ENCODE results near the gene CNPY4. TPM values are rescaled to one million over a fixed set of nuclear protein-coding genes. Genes with fewer than 3 reads are reported as not detected.
"Not testable (repeated sequence)": the region's sequence is repeated elsewhere in the genome, so short reads cannot be mapped to it uniquely, and the experiment has no call there.

CNPY4 gene
- total and polyA plus RNA-seq, 5 donors, result 9.1 to 14.7 (median 12.3) TPM

GRCh38 chr7:100132126-100132525, 12.7 kb downstream of the CNPY4 start:
- intact Hi-C loops (cut with DNase I), result loop anchor here in 1 of 4 donors (5.0 kb wide), 1 partner anchor 85 kb away; the partner anchor contains the start of gene PVRIG
- Histone ChIP-seq H3K4me3 (ENCODE audit: low read length) (no peak overlapping the region), H3K27ac (ENCODE audit: low read length) (no peak overlapping the region), H3K4me1 (ENCODE audit: control insufficient read depth, insufficient read depth, low read length) (no peaks in the 10 kb centered on the region), H3K27me3 (ENCODE audit: control insufficient read depth, insufficient read depth) (no peaks in the 10 kb centered on the region), H3K9me3 (ENCODE audit: control insufficient read depth, low read length) (no peaks in the 10 kb centered on the region)
- ATAC-seq, result no peak
- DNase-seq, result peak in 1 of 3 donors; percentile 43
- whole genome bisulfite sequencing, result 62% methylated on average over 7 of the region's 7 CpGs

- Histone ChIP-seq H3K9me3 (ENCODE audit: control insufficient read depth, low read length) (no peaks in the 10 kb centered on the region), H3K27me3 (ENCODE audit: control insufficient read depth, insufficient read depth) (no peaks in the 10 kb centered on the region), H3K27ac (ENCODE audit: low read length) (no peak overlapping the region), H3K4me1 (ENCODE audit: control insufficient read depth, insufficient read depth, low read length) (no peaks in the 10 kb centered on the region), H3K4me3 (ENCODE audit: low read length) (no peak overlapping the region)
- ATAC-seq (peak; percentile 65 to 81), DNase-seq (peak in 2 of 3 donors; percentile 49 to 78)
- intact Hi-C loops (cut with DNase I), result loop anchor here in 1 of 4 donors (5.0 kb wide), 1 partner anchor 85 kb away; the partner anchor contains the start of gene PVRIG
- WGBS, result 20% methylated on average over 3 of the region's 3 CpGs
Measured at GRCh38 chr7:100132697-100133151, 13.3 kb downstream of the CNPY4 start.

GRCh38 chr7:100137851-100138760, 18.7 kb downstream of the CNPY4 start:
- intact Hi-C loops (cut with DNase I), result loop anchor here in 1 of 4 donors (5.0 kb wide), 1 partner anchor 74 kb away; no protein-coding TSS in a partner anchor
- H3K4me1 ChIP-seq (ENCODE audit: control insufficient read depth, insufficient read depth, low read length), result no peaks in the 10 kb centered on the region
- DNase-seq (no peak), ATAC-seq (no peak)
- no peaks in the 10 kb centered on the region for H3K27me3 ChIP-seq (ENCODE audit: control insufficient read depth, insufficient read depth)
- no peaks in the 10 kb centered on the region for H3K9me3 ChIP-seq (ENCODE audit: control insufficient read depth, low read length)
- 78% methylated on average over 13 of the region's 13 CpGs for WGBS
- no peak overlapping the region for H3K4me3 ChIP-seq (ENCODE audit: low read length)
- no peak overlapping the region for H3K27ac ChIP-seq (ENCODE audit: low read length)

GRCh38 chr7:100141555-100141949, 22.1 kb downstream of the CNPY4 start:
- no peaks in the 10 kb centered on the region for H3K27me3 ChIP-seq (ENCODE audit: control insufficient read depth, insufficient read depth)
- H3K27ac ChIP-seq (ENCODE audit: low read length), result no peak overlapping the region
- ATAC-seq (no peak), DNase-seq (no peak)
- H3K9me3 ChIP-seq (ENCODE audit: control insufficient read depth, low read length), result no peaks in the 10 kb centered on the region
- no peak overlapping the region for H3K4me3 ChIP-seq (ENCODE audit: low read length)
- intact Hi-C loops (cut with DNase I), result no loop called here
- no peaks in the 10 kb centered on the region for H3K4me1 ChIP-seq (ENCODE audit: control insufficient read depth, insufficient read depth, low read length)
- WGBS, result 62% methylated on average over 3 of the region's 3 CpGs

GRCh38 chr7:100142461-100142860, 23.0 kb downstream of the CNPY4 start:
- DNase-seq, result no peak
- intact Hi-C loops (cut with DNase I), result no loop called here
- no peak for ATAC-seq
- Histone ChIP-seq H3K27me3 (ENCODE audit: control insufficient read depth, insufficient read depth) (no peaks in the 10 kb centered on the region), H3K27ac (ENCODE audit: low read length) (no peak overlapping the region), H3K9me3 (ENCODE audit: control insufficient read depth, low read length) (no peaks in the 10 kb centered on the region), H3K4me3 (ENCODE audit: low read length) (no peak overlapping the region), H3K4me1 (ENCODE audit: control insufficient read depth, insufficient read depth, low read length) (no peaks in the 10 kb centered on the region)
- WGBS, result 92% methylated on average over 3 of the region's 3 CpGs

- 91% methylated on average over 4 of the region's 4 CpGs for WGBS
- H3K4me1 ChIP-seq (ENCODE audit: control insufficient read depth, insufficient read depth, low read length); H3K27me3 ChIP-seq (ENCODE audit: control insufficient read depth, insufficient read depth); H3K9me3 ChIP-seq (ENCODE audit: control insufficient read depth, low read length); intact Hi-C loops (cut with DNase I); H3K27ac ChIP-seq (ENCODE audit: low read length); DNase-seq; ATAC-seq; H3K4me3 ChIP-seq (ENCODE audit: low read length): not testable (repeated sequence)
Measured at GRCh38 chr7:100146350-100146749, 26.9 kb downstream of the CNPY4 start.

GRCh38 chr7:100147278-100147677, 27.8 kb downstream of the CNPY4 start:
- WGBS, result 98% methylated on average over 2 of the region's 2 CpGs
- Histone ChIP-seq H3K4me1 (ENCODE audit: control insufficient read depth, insufficient read depth, low read length) (no peaks in the 10 kb centered on the region), H3K9me3 (ENCODE audit: control insufficient read depth, low read length) (no peaks in the 10 kb centered on the region), H3K27me3 (ENCODE audit: control insufficient read depth, insufficient read depth) (no peaks in the 10 kb centered on the region), H3K27ac (ENCODE audit: low read length) (no peak overlapping the region), H3K4me3 (ENCODE audit: low read length) (no peak overlapping the region)
- intact Hi-C loops (cut with DNase I), result no loop called here
- ATAC-seq (no peak), DNase-seq (no peak)

- no peaks in the 10 kb centered on the region for H3K9me3 ChIP-seq (ENCODE audit: control insufficient read depth, low read length)
- WGBS, result 12% methylated on average over 14 of the region's 14 CpGs
- ATAC-seq (no peak), DNase-seq (no peak)
- H3K4me1 ChIP-seq (ENCODE audit: control insufficient read depth, insufficient read depth, low read length), result no peaks in the 10 kb centered on the region
- H3K4me3 ChIP-seq (ENCODE audit: low read length), result peak overlapping the region; percentile 46
- no peaks in the 10 kb centered on the region for H3K27me3 ChIP-seq (ENCODE audit: control insufficient read depth, insufficient read depth)
- peak overlapping the region; percentile 44 for H3K27ac ChIP-seq (ENCODE audit: low read length)
- intact Hi-C loops (cut with DNase I), result no loop called here
Measured at GRCh38 chr7:100148225-100148558, 28.8 kb downstream of the CNPY4 start.

- Histone ChIP-seq H3K27ac (ENCODE audit: low read length) (peak within 1 kb of the TSS; percentile 75), H3K4me1 (ENCODE audit: control insufficient read depth, insufficient read depth, low read length) (no peaks in the 10 kb centered on the region), H3K9me3 (ENCODE audit: control insufficient read depth, low read length) (no peaks in the 10 kb centered on the region), H3K27me3 (ENCODE audit: control insufficient read depth, insufficient read depth) (no peaks in the 10 kb centered on the region), H3K4me3 (ENCODE audit: low read length) (peak within 1 kb of the TSS; percentile 79)
- ATAC-seq (peak; percentile 99 to 100), DNase-seq (peak; percentile 99)
- under 1% methylated on average over 46 of the region's 46 CpGs for WGBS
- intact Hi-C loops (cut with DNase I), result no loop called here
Measured at GRCh38 chr7:100148559-100149328, 29.3 kb downstream of the CNPY4 start, which contains the start of gene LAMTOR4. LAMTOR4 (plus strand) TSS chr7:100148918; CDS start chr7:100148973, 55 bp downstream.

- ATAC-seq, result no peak
- no peak for DNase-seq
- no peaks in the 10 kb centered on the region for H3K27me3 ChIP-seq (ENCODE audit: control insufficient read depth, insufficient read depth)
- intact Hi-C loops (cut with DNase I), result no loop called here
- no peaks in the 10 kb centered on the region for H3K9me3 ChIP-seq (ENCODE audit: control insufficient read depth, low read length)
- H3K4me1 ChIP-seq (ENCODE audit: control insufficient read depth, insufficient read depth, low read length), result no peaks in the 10 kb centered on the region
- H3K27ac ChIP-seq (ENCODE audit: low read length), result no peak overlapping the region
- no peak overlapping the region for H3K4me3 ChIP-seq (ENCODE audit: low read length)
Measured at GRCh38 chr7:100152404-100152803, 33.0 kb downstream of the CNPY4 start.
